ENCODE measurements around the gene STRBP. TPM values are rescaled to one million over a fixed set of nuclear protein-coding genes. Genes with fewer than 3 reads are reported as not detected.

The STRBP gene
- total and polyA plus RNA-seq, 2 of the 8 experiments (the other 6 are each of a cell fraction or from before 2014, with no cell fraction given): 29.7 to 105 TPM

GRCh38 chr9:123089040-123089439 lies 179.3 kb downstream of the STRBP start (continued):
- TF ChIP-seq GABPA (IDR thresholded peaks at IDR 0.05; ENCODE audit: borderline replicate concordance, insufficient read depth, low read length) (no peak), ASH2L (IDR thresholded peaks at IDR 0.05; ENCODE audit: low read length) (no peak), EP300 (IDR thresholded peaks at IDR 0.05; ENCODE audit: borderline replicate concordance in 1 of 2, low read depth in 2 of 2, low read length in 2 of 2) (no peak), CHD7 (IDR thresholded peaks at IDR 0.05; ENCODE audit: insufficient replicate concordance, low read length) (no peak)

Measured in H1 (cell line).